Neutrophil (primary cell): Measurements from ENCODE around the gene FRRS1.

ENCODE experiments used
- H3K27ac ChIP-seq: fragments of 200-600 bp; sonication (generic); 2 replicates; pipeline ENCODE4 v1.5.1; 2016; ENCODE audit warnings: mild to moderate bottlenecking, moderate library complexity
- H3K27me3 ChIP-seq: fragments of 200-600 bp; sonication (generic); 2 replicates; pipeline ENCODE4 v1.6.0; 2016; ENCODE audit warnings: mild to moderate bottlenecking
- H3K36me3 ChIP-seq: fragments of 200-600 bp; sonication (generic); 2 replicates; pipeline ENCODE4 v1.5.1; 2017
- H3K4me1 ChIP-seq, 2 experiments: fragments of 200-600 bp in 1 of 2; sonication (generic) in 1 of 2; 1 replicate in 1 of 2; 2 replicates in 1 of 2; pipeline versions ENCODE4 v1.5.1 to v1.6.1; 2013 to 2016; ENCODE audit warnings: low read depth in 1 of 2, low read length in 1 of 2, mild to moderate bottlenecking in 1 of 2, moderate library complexity in 1 of 2; ENCODE audit not compliant: control insufficient read depth in 1 of 2, insufficient read depth in 1 of 2
- H3K4me3 ChIP-seq, 2 experiments: fragments of 200-600 bp in 1 of 2; sonication (generic) in 1 of 2; 1 replicate in 1 of 2; 2 replicates in 1 of 2; pipeline ENCODE4 v1.5.1; 2013 to 2016; ENCODE audit warnings: low read depth in 1 of 2, low read length in 1 of 2, mild to moderate bottlenecking in 1 of 2, moderate library complexity in 1 of 2
- H3K9me3 ChIP-seq: fragments of 200-600 bp; sonication (generic); 2 replicates; pipeline ENCODE4 v1.5.1; 2016
- CTCF ChIP-seq: fragments of 200-600 bp; sonication (generic); IDR thresholded peaks from 2 replicates; pipeline ENCODE4 v1.5.1; 2016; ENCODE audit warnings: antibody characterized with exemption

The FRRS1 gene

GRCh38 chr1:99672530-99673213, 93.8 kb downstream of the FRRS1 start:
- no peak overlapping the region for H3K27ac ChIP-seq
- H3K4me1 ChIP-seq = no peaks in the 10 kb centered on the region
- H3K36me3 ChIP-seq = no peaks in the 10 kb centered on the region
- H3K9me3 ChIP-seq = no peaks in the 10 kb centered on the region
- no peak for TF ChIP-seq CTCF
- no peaks in the 10 kb centered on the region for H3K27me3 ChIP-seq
- H3K4me3 ChIP-seq = no peak overlapping the region

- Histone ChIP-seq H3K4me3 (no peak overlapping the region), H3K36me3 (no peaks in the 10 kb centered on the region), H3K27me3 (no peaks in the 10 kb centered on the region), H3K27ac (no peak overlapping the region), H3K9me3 (no peaks in the 10 kb centered on the region), H3K4me1 (no peaks in the 10 kb centered on the region)
- no peak for TF ChIP-seq CTCF
Measured at GRCh38 chr1:99672038-99672437, 94.4 kb downstream of the FRRS1 start.

DNA sequence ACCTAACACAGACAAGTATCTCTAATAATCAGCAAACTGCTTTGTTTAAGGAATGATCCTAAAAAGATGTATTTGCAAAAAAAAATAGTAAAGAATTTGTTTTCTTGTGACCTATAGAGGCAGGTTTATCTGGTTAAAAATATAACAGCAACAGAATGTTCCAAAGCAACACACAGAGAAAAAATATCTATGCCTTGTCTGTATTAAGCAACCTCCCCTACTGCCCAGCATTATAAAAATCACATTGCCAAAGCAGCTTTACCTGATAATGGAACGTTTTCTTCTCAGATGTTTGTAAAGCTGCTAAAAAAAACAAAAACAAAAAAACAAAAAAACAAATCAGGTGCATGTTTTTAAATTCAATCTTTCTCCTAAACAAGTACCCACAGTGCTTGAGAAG, 95.9 kb downstream of the FRRS1 start:
- Histone ChIP-seq H3K9me3 (no peaks in the 10 kb centered on the region), H3K27me3 (no peaks in the 10 kb centered on the region), H3K4me3 (no peak overlapping the region), H3K4me1 (no peaks in the 10 kb centered on the region), H3K27ac (no peak overlapping the region), H3K36me3 (no peaks in the 10 kb centered on the region)
- TF ChIP-seq CTCF = no peak

- Histone ChIP-seq H3K36me3 (no peaks in the 10 kb centered on the region), H3K4me1 (no peaks in the 10 kb centered on the region), H3K4me3 (no peak overlapping the region), H3K27me3 (no peaks in the 10 kb centered on the region), H3K27ac (no peak overlapping the region), H3K9me3 (no peaks in the 10 kb centered on the region)
- TF ChIP-seq CTCF = no peak
Measured at GRCh38 chr1:99669821-99670220, 96.6 kb downstream of the FRRS1 start.

DNA sequence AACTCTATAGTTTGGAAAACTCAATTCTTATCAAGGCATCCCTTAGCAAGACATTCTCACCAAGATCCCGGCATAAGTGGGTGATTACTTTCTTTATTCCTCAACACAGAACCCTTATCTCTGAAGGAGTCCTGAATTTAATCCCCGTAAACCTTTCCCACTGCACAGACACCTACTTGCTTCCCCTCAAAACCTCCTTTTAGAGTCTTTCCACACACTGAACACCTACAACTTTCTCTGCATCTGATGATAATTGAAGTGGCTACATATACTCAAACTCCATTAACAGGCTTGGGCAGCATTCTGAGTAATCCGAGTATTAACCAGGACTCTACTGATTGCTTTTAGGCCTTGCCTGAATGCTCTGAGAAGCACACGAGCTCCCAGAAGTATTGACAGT, 97.1 kb downstream of the FRRS1 start:
- Histone ChIP-seq H3K27ac (no peak overlapping the region), H3K36me3 (no peaks in the 10 kb centered on the region), H3K9me3 (no peaks in the 10 kb centered on the region), H3K4me1 (no peaks in the 10 kb centered on the region), H3K4me3 (no peak overlapping the region), H3K27me3 (no peaks in the 10 kb centered on the region)
- TF ChIP-seq CTCF = no peak

DNA sequence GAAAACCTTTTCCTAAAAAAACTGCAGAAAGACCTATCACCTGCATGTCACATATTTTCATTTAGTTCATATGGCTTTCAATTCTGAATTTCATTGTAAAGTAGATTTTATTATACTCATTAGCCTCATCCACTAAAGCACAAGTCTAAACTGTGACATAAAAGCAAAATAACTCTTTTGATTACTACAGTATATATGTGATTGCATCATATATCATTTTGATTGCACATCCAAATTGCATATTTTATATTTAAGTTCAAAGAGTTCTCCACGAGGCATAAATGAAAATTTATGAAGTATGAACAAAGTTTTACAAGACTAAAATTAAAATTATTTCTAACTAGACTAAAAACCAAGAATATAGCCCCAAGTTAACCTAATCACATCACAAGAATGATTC, 101.2 kb downstream of the FRRS1 start:
- no peaks in the 10 kb centered on the region for H3K27me3 ChIP-seq
- H3K36me3 ChIP-seq = no peaks in the 10 kb centered on the region
- no peak overlapping the region for H3K27ac ChIP-seq
- H3K4me1 ChIP-seq = no peaks in the 10 kb centered on the region
- no peak for TF ChIP-seq CTCF
- H3K4me3 ChIP-seq = no peak overlapping the region
- no peaks in the 10 kb centered on the region for H3K9me3 ChIP-seq
